ENCODE measurements around the gene XRN1.
"Not testable (repeated sequence)": the region's sequence is repeated elsewhere in the genome, so short reads cannot be mapped to it uniquely, and the experiment has no call there.

The XRN1 gene

DNA sequence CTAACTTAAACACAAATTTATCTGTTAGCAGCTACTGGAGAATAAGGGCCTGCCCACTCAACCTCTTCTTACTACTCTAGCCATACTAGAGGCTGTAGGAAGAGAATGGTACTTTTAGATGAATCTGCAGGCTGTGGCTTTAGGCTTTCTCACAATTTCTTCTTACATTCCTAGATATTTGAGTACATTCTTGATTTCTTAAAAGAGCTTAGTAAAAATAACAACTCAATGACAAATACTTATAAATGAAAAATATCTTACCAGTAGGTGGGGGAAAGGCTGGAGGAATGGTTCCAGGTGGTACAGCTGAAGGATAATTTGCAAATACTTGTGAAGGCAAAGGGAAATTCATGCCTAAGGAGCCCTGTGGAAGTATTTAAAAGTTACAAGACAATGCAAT is 129.5 kb downstream of the XRN1 start:
- DNase-seq (ENCODE audit: low read depth in 1 of 2, low spot score in 1 of 2), result no peak
- TF ChIP-seq, protein P1, sequence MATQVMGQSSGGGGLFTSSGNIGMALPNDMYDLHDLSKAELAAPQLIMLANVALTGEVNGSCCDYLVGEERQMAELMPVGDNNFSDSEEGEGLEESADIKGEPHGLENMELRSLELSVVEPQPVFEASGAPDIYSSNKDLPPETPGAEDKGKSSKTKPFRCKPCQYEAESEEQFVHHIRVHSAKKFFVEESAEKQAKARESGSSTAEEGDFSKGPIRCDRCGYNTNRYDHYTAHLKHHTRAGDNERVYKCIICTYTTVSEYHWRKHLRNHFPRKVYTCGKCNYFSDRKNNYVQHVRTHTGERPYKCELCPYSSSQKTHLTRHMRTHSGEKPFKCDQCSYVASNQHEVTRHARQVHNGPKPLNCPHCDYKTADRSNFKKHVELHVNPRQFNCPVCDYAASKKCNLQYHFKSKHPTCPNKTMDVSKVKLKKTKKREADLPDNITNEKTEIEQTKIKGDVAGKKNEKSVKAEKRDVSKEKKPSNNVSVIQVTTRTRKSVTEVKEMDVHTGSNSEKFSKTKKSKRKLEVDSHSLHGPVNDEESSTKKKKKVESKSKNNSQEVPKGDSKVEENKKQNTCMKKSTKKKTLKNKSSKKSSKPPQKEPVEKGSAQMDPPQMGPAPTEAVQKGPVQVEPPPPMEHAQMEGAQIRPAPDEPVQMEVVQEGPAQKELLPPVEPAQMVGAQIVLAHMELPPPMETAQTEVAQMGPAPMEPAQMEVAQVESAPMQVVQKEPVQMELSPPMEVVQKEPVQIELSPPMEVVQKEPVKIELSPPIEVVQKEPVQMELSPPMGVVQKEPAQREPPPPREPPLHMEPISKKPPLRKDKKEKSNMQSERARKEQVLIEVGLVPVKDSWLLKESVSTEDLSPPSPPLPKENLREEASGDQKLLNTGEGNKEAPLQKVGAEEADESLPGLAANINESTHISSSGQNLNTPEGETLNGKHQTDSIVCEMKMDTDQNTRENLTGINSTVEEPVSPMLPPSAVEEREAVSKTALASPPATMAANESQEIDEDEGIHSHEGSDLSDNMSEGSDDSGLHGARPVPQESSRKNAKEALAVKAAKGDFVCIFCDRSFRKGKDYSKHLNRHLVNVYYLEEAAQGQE (IDR thresholded peaks at IDR 0.05; ENCODE audit: insufficient replicate concordance, low read depth), result no peak
- TF ChIP-seq GABPA (IDR thresholded peaks at IDR 0.05; ENCODE audit: low read depth) (no peak), SPI1 (IDR thresholded peaks at IDR 0.05; ENCODE audit: borderline replicate concordance, low read depth) (no peak), POLR2AphosphoS5 (IDR thresholded peaks at IDR 0.05; ENCODE audit: low read depth) (no peak)
- TF ChIP-seq, protein P2, sequence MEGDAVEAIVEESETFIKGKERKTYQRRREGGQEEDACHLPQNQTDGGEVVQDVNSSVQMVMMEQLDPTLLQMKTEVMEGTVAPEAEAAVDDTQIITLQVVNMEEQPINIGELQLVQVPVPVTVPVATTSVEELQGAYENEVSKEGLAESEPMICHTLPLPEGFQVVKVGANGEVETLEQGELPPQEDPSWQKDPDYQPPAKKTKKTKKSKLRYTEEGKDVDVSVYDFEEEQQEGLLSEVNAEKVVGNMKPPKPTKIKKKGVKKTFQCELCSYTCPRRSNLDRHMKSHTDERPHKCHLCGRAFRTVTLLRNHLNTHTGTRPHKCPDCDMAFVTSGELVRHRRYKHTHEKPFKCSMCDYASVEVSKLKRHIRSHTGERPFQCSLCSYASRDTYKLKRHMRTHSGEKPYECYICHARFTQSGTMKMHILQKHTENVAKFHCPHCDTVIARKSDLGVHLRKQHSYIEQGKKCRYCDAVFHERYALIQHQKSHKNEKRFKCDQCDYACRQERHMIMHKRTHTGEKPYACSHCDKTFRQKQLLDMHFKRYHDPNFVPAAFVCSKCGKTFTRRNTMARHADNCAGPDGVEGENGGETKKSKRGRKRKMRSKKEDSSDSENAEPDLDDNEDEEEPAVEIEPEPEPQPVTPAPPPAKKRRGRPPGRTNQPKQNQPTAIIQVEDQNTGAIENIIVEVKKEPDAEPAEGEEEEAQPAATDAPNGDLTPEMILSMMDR (IDR thresholded peaks at IDR 0.05; ENCODE audit: insufficient read depth, low read length), result no peak
- H3K27ac ChIP-seq (replicated peaks), result no peak overlapping the region

GRCh38 chr3:142315978-142316388 is 131.9 kb downstream of the XRN1 start:
- not testable (repeated sequence) for H3K27ac ChIP-seq (replicated peaks); DNase-seq (ENCODE audit: low read depth in 1 of 2, low spot score in 1 of 2); H3K27me3 ChIP-seq (ENCODE audit: insufficient read depth, poor library complexity, severe bottlenecking); H3K4me3 ChIP-seq (replicated peaks; ENCODE audit: insufficient read depth, low read length)

More for the DNA sequence above, 129.5 kb downstream of the XRN1 start:
- no peaks in the 10 kb centered on the region for H3K27me3 ChIP-seq (ENCODE audit: insufficient read depth, poor library complexity, severe bottlenecking)
- no peak overlapping the region for H3K4me3 ChIP-seq (replicated peaks; ENCODE audit: insufficient read depth, low read length)

GRCh38 chr3:142315083-142315482 is 132.8 kb downstream of the XRN1 start:
- H3K27me3 ChIP-seq (ENCODE audit: insufficient read depth, poor library complexity, severe bottlenecking), result no peaks in the 10 kb centered on the region
- TF ChIP-seq, protein P1 (IDR thresholded peaks at IDR 0.05; ENCODE audit: insufficient replicate concordance, low read depth), result no peak
- TF ChIP-seq GABPA (IDR thresholded peaks at IDR 0.05; ENCODE audit: low read depth) (no peak), POLR2AphosphoS5 (IDR thresholded peaks at IDR 0.05; ENCODE audit: low read depth) (no peak), SPI1 (IDR thresholded peaks at IDR 0.05; ENCODE audit: borderline replicate concordance, low read depth) (no peak)
- TF ChIP-seq, protein P2 (IDR thresholded peaks at IDR 0.05; ENCODE audit: insufficient read depth, low read length), result no peak
- DNase-seq (ENCODE audit: low read depth in 1 of 2, low spot score in 1 of 2), result no peak
- no peak overlapping the region for H3K27ac ChIP-seq (replicated peaks)
- H3K4me3 ChIP-seq (replicated peaks; ENCODE audit: insufficient read depth, low read length), result no peak overlapping the region

- DNase-seq (ENCODE audit: low read depth in 1 of 2, low spot score in 1 of 2), result no peak
- H3K4me3 ChIP-seq (replicated peaks; ENCODE audit: insufficient read depth, low read length), result no peak overlapping the region
- H3K27ac ChIP-seq (replicated peaks), result no peak overlapping the region
- no peak for TF ChIP-seq POLR2AphosphoS5 (IDR thresholded peaks at IDR 0.05; ENCODE audit: low read depth)
- TF ChIP-seq, protein P1 (IDR thresholded peaks at IDR 0.05; ENCODE audit: insufficient replicate concordance, low read depth), result no peak
- TF ChIP-seq, protein P2 (IDR thresholded peaks at IDR 0.05; ENCODE audit: insufficient read depth, low read length), result no peak
- TF ChIP-seq SPI1 (IDR thresholded peaks at IDR 0.05; ENCODE audit: borderline replicate concordance, low read depth), result no peak
- no peak for TF ChIP-seq GABPA (IDR thresholded peaks at IDR 0.05; ENCODE audit: low read depth)
- no peaks in the 10 kb centered on the region for H3K27me3 ChIP-seq (ENCODE audit: insufficient read depth, poor library complexity, severe bottlenecking)
These were observed 137.4 kb downstream of the XRN1 start for GRCh38 chr3:142310439-142310838.

DNA sequence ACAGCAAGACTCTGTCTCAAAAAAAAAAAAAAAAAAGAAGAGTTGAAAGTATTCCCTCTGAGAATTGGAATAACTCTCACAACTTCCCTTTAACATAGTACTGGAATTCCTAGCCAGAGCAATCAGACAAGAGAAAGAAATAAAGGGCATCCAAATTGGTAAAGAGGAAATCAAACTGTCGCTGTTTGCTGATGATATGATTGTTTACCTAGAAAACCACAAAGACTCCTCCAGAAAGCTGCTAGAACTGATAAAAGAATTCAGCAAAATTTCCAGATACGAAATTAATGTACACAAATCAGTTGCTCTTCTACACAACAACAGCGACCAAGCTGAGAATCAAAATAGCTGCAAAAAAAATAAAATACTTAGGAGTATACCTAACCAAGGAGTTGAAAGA is 145.0 kb downstream of the XRN1 start:
- not testable (repeated sequence) for H3K27ac ChIP-seq (replicated peaks); H3K27me3 ChIP-seq (ENCODE audit: insufficient read depth, poor library complexity, severe bottlenecking); H3K4me3 ChIP-seq (replicated peaks; ENCODE audit: insufficient read depth, low read length); DNase-seq (ENCODE audit: low read depth in 1 of 2, low spot score in 1 of 2)

All from HL-60 (cell line).